Nephron (organoid): ENCODE measurements around the gene PODXL2.

Source experiments
- H3K27ac Mint-ChIP-seq, 3 experiments: 2 replicates each; pipeline ENCODE4 v1.8.0; 2020; ENCODE audit warnings: mixed read lengths in 3 of 3, mild to moderate bottlenecking in 2 of 3, moderate library complexity in 1 of 3
- H3K27me3 Mint-ChIP-seq: 2 replicates; pipeline ENCODE4 v1.8.0; 2021; ENCODE audit warnings: low read depth, mild to moderate bottlenecking, moderate library complexity, mixed read lengths
- H3K36me3 Mint-ChIP-seq: 2 replicates; pipeline ENCODE4 v1.8.0; 2020; ENCODE audit warnings: low read depth, mixed read lengths
- H3K4me1 Mint-ChIP-seq: 2 replicates; pipeline ENCODE4 v1.8.0; 2020; ENCODE audit warnings: mixed read lengths
- H3K4me3 Mint-ChIP-seq, 3 experiments: 2 replicates each; pipeline ENCODE4 v1.8.0; 2020; ENCODE audit warnings: mild to moderate bottlenecking in 3 of 3, mixed read lengths in 3 of 3, moderate library complexity in 2 of 3
- H3K9me3 Mint-ChIP-seq: 2 replicates; pipeline ENCODE4 v1.8.0; 2020; ENCODE audit warnings: mixed read lengths
- CTCF ChIP-seq, 3 experiments: fragments of 200-600 bp; sonication (generic); IDR thresholded peaks; one replicate each; pipeline ENCODE4 v1.5.0; 2021; ENCODE audit warnings: antibody characterized with exemption in 3 of 3; ENCODE audit not compliant: unreplicated experiment in 3 of 3

Gene PODXL2

DNA sequence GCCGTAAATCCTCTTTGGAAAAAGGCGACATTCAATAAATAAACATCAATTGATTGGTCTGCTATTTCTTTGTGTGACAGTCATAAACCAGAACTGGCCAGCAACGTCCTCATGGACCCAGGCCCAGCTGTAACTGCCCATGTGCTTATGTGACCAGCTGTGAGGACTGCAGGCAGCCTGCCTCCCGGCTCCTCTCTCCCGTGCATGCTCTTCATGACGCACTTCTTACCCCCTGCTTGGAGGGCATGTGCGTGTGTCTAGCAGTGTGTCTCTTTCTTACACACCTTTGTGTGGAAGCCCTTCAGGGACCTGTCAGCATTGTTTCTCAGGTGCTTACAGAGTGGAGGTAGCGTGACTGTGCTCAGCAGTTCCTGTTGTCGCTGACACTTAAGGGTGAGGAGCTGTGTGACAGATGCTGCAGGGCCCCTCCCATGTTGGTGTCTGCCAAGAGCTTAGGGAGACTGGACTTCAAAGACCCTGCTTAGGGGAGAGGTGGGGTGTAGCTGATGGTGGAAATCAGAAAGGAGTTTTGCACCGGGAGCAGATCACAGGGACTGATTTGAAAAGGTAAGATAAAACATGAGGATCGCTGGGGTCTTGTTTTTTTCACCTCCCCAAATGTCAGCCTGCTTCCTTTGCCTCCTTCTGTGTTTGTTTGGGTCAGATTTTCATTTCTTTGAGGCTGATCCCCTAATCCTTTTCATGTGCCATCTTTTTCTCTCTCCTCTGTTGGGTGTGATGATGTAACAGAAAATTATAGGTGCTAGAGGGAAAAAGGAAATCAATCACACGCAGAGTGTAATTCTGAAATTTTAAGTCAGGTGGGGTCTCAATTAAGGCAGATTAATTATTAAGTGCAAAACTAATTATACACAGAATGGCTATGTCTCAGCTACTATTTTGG lies 2.1 kb downstream of the PODXL2 start:
- no peak for TF ChIP-seq CTCF (IDR thresholded peaks at IDR 0.05; ENCODE audit: unreplicated experiment in 3 of 3)
- Mint-ChIP-seq H3K4me1 (peaks cover 28% of the 10 kb centered on the region), H3K9me3 (no peaks in the 10 kb centered on the region), H3K27me3 (peaks cover 45% of the 10 kb centered on the region), H3K36me3 (no peaks in the 10 kb centered on the region), H3K27ac (peak overlapping the region in 2 of 3 experiments; percentile 8 to 23), H3K4me3 (peak overlapping the region; percentile 65 to 77 (median 69))

DNA sequence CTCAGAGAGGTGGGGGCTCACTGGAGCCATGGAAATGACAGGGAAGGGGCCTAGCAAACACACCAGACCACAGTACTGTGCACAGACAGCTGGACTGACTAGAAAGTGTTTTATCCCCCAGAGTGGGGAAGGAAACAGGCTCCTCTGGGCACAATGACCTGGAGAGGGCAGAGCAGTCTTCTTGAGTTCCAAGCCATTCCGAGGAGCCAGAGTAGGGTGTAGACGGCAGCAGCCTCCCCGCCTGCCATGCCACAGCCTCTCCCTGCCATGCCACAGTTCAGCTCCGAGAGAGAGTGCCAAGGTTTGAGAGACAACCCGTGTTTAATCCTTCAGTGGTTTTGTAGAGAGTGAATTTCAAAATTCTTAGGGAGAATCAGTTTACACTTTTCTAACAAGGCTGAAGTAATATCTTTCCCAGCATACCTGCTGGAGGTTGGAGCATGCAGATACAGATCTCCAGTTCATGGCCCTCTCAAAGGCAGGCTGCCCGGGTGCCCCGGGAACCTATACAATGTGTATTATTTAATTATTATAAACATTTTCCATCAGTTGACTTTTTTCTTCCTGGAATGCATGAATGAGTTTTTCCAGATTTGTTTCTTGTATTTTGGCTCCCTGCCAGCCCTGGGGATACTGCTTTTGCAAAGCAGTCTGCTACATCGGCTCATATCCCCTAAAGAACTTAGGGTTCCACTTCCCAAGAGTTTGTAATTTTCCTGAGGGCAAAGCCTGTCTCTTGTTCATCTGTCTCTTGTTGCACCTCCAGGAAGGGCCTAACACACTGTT lies 3.2 kb downstream of the PODXL2 start:
- Mint-ChIP-seq H3K4me3 (peak overlapping the region; percentile 35 to 49 (median 42)), H3K27me3 (peaks cover 34% of the 10 kb centered on the region), H3K36me3 (no peaks in the 10 kb centered on the region), H3K27ac (peak overlapping the region; percentile 26 to 74 (median 34)), H3K9me3 (no peaks in the 10 kb centered on the region), H3K4me1 (peaks cover 28% of the 10 kb centered on the region)
- TF ChIP-seq CTCF (IDR thresholded peaks at IDR 0.05; ENCODE audit: unreplicated experiment in 3 of 3): no peak

DNA sequence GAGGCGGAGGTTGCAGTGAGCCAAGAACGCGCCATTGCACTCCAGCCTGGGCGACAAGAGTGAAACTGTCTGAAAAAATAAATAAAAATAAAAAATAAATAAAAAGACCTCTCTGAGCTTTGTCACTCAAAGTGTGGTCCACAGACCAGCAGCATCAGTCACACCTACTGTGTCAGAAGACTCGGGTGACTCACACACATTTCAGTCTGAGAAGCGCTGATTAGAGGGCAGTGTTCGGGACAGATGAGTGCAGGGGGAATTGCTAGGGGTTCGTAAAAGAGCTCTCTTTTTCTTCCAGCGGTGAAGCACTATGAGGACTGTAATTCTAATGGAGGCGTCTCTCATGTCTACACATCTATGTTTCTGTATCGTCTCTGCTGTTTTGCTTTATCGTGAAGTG lies 5.7 kb downstream of the PODXL2 start:
- TF ChIP-seq CTCF (IDR thresholded peaks at IDR 0.05; ENCODE audit: unreplicated experiment in 3 of 3): no peak
- peaks cover 19% of the 10 kb centered on the region for H3K27me3 Mint-ChIP-seq
- H3K36me3 Mint-ChIP-seq: no peaks in the 10 kb centered on the region
- H3K4me3 Mint-ChIP-seq: no peak overlapping the region
- H3K9me3 Mint-ChIP-seq: no peaks in the 10 kb centered on the region
- H3K27ac Mint-ChIP-seq: peak overlapping the region in 1 of 3 experiments; percentile 8
- peaks cover 32% of the 10 kb centered on the region for H3K4me1 Mint-ChIP-seq

GRCh38 chr3:127637546-127637945 lies 8.6 kb downstream of the PODXL2 start:
- H3K36me3 Mint-ChIP-seq: peaks cover 4% of the 10 kb centered on the region
- H3K27me3 Mint-ChIP-seq: peaks cover 3% of the 10 kb centered on the region
- H3K4me1 Mint-ChIP-seq: peaks cover 7% of the 10 kb centered on the region

DNA sequence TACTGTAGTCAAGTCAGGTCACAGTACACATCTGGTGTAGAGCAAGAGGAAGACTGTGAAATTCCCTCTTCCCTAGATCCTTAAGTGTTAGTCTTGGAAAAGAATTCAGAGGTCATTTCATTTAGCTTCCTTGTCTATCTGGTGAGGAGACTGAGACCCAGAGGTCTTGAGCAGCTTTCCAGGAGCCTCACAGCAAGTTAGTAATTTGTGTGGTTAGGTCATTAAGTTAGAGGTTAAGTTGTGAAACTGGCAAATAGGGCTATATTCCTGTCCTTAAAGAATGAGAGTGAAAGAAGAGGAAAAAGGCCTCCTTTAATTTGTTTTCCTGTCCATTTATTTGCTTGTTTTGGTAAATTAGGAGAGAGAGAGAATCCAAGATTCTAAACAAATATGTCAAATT lies 9.0 kb downstream of the PODXL2 start:
- Mint-ChIP-seq H3K9me3 (no peaks in the 10 kb centered on the region), H3K36me3 (peaks cover 4% of the 10 kb centered on the region), H3K4me3 (no peak overlapping the region)

More at GRCh38 chr3:127637546-127637945, 8.6 kb downstream of the PODXL2 start:
- no peak overlapping the region for H3K4me3 Mint-ChIP-seq
- H3K9me3 Mint-ChIP-seq: no peaks in the 10 kb centered on the region
- TF ChIP-seq CTCF (IDR thresholded peaks at IDR 0.05; ENCODE audit: unreplicated experiment in 3 of 3): no peak
- H3K27ac Mint-ChIP-seq: peak overlapping the region in 1 of 3 experiments; percentile 34

More for the DNA sequence above, 9.0 kb downstream of the PODXL2 start:
- Mint-ChIP-seq H3K27me3 (peaks cover 3% of the 10 kb centered on the region), H3K4me1 (peaks cover 5% of the 10 kb centered on the region), H3K27ac (peak overlapping the region in 1 of 3 experiments; percentile 34)
- no peak for TF ChIP-seq CTCF (IDR thresholded peaks at IDR 0.05; ENCODE audit: unreplicated experiment in 3 of 3)
